HL-60 (cell line): Measurements from ENCODE around the gene ELMO1.

Experiments used
- DNase-seq, 2 experiments: peaks; one replicate each; pipeline ENCODE4 v3.0.0-alpha.2; 2010 to 2020; ENCODE audit warnings: low read depth in 1 of 2, low spot score in 1 of 2
- H3K27ac ChIP-seq: fragments of 250-450 bp; sonication (Bioruptor Pico); replicated peaks from 2 replicates; pipeline ENCODE4 v1.5.1; 2020; ENCODE audit warnings: mild to moderate bottlenecking, moderate library complexity
- H3K27me3 ChIP-seq: fragments of 250-450 bp; sonication (Bioruptor Pico); 2 replicates; pipeline ENCODE4 v1.5.1; 2021; ENCODE audit warnings: mild to moderate bottlenecking, moderate library complexity; ENCODE audit not compliant: insufficient read depth, poor library complexity, severe bottlenecking
- H3K4me3 ChIP-seq: replicated peaks from 2 replicates; pipeline ENCODE4 v1.5.1; 2011; ENCODE audit warnings: mild to moderate bottlenecking, control low read depth, low read length; ENCODE audit not compliant: insufficient read depth
- GABPA ChIP-seq: IDR thresholded peaks from 2 replicates; pipeline ENCODE4 v1.6.1; 2012; ENCODE audit warnings: low read depth
- POLR2AphosphoS5 ChIP-seq: IDR thresholded peaks from 2 replicates; pipeline ENCODE4 v1.6.1; 2012; ENCODE audit warnings: low read depth
- SPI1 ChIP-seq: IDR thresholded peaks from 2 replicates; pipeline ENCODE4 v1.6.1; 2012; ENCODE audit warnings: low read depth, mild to moderate bottlenecking, borderline replicate concordance
- TF ChIP-seq, protein P1 (sequence below): IDR thresholded peaks from 2 replicates; pipeline ENCODE4 v1.6.1; 2012; ENCODE audit warnings: low read depth; ENCODE audit not compliant: insufficient replicate concordance
- TF ChIP-seq, protein P2 (sequence below): IDR thresholded peaks from one replicate; pipeline ENCODE4 v1.5.1; 2011; ENCODE audit warnings: low read length, control low read depth, inconsistent platforms; ENCODE audit not compliant: insufficient read depth

ELMO1 gene

DNA sequence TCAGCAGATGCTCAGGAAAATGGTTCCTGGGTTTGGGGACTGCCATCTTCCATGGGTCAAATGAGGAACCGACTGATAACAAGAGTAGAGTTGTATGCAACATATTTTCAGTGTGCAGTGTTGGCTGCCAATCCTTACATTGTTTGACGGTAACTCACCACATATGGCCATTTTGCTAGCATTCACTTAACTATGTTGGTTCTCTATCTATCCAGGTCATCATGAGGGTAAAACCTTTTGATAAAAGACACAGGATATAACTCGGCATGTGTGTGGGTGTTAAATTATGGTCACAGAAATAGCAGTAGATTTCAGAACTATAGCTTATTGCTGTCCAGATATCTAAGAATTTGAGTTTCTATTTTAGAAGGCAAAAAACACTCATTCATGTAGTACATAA lies 583.6 kb downstream of the ELMO1 start:
- Histone ChIP-seq H3K27me3 (no peaks in the 10 kb centered on the region), H3K27ac (no peak overlapping the region), H3K4me3 (no peak overlapping the region)
- TF ChIP-seq, protein P1, sequence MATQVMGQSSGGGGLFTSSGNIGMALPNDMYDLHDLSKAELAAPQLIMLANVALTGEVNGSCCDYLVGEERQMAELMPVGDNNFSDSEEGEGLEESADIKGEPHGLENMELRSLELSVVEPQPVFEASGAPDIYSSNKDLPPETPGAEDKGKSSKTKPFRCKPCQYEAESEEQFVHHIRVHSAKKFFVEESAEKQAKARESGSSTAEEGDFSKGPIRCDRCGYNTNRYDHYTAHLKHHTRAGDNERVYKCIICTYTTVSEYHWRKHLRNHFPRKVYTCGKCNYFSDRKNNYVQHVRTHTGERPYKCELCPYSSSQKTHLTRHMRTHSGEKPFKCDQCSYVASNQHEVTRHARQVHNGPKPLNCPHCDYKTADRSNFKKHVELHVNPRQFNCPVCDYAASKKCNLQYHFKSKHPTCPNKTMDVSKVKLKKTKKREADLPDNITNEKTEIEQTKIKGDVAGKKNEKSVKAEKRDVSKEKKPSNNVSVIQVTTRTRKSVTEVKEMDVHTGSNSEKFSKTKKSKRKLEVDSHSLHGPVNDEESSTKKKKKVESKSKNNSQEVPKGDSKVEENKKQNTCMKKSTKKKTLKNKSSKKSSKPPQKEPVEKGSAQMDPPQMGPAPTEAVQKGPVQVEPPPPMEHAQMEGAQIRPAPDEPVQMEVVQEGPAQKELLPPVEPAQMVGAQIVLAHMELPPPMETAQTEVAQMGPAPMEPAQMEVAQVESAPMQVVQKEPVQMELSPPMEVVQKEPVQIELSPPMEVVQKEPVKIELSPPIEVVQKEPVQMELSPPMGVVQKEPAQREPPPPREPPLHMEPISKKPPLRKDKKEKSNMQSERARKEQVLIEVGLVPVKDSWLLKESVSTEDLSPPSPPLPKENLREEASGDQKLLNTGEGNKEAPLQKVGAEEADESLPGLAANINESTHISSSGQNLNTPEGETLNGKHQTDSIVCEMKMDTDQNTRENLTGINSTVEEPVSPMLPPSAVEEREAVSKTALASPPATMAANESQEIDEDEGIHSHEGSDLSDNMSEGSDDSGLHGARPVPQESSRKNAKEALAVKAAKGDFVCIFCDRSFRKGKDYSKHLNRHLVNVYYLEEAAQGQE: no peak
- TF ChIP-seq, protein P2, sequence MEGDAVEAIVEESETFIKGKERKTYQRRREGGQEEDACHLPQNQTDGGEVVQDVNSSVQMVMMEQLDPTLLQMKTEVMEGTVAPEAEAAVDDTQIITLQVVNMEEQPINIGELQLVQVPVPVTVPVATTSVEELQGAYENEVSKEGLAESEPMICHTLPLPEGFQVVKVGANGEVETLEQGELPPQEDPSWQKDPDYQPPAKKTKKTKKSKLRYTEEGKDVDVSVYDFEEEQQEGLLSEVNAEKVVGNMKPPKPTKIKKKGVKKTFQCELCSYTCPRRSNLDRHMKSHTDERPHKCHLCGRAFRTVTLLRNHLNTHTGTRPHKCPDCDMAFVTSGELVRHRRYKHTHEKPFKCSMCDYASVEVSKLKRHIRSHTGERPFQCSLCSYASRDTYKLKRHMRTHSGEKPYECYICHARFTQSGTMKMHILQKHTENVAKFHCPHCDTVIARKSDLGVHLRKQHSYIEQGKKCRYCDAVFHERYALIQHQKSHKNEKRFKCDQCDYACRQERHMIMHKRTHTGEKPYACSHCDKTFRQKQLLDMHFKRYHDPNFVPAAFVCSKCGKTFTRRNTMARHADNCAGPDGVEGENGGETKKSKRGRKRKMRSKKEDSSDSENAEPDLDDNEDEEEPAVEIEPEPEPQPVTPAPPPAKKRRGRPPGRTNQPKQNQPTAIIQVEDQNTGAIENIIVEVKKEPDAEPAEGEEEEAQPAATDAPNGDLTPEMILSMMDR: no peak
- DNase-seq: no peak

DNA sequence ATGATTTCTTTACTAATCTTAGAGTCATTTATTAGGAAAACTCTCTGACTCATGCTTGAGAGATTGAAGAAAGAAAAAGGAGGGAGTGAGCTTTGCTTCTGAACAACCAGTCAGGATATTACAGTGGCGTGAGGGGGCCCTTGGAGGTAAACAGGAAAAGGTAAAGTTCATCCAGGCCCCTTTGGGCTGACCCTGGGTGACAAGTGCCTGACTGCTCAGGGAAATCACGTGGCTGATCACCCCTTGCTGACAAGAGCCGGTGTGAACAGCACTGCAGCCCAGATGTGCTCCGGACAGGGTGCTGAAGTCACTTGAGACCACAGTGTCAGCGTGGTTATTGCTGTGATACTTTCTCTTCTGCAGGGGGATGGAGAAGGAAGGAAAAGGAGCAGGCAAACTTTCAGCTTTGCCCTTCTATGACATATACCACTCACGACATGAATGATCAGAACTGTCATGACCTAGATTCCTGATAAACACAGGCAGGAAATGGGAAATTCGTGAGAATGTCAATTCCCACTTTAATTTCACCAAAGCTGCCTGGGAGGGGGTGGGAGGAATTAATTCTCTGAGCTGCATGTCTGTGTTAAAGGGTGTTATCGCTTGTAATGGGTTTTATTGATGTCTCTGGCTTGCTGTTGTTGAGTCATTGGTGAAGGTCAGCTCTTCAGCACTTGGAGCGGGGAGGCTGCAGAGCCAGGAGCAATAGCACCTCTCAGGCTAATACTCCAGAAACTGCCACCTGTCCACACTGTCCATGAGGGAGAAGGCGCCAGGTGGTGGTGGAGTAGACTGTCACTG lies 584.6 kb downstream of the ELMO1 start:
- TF ChIP-seq SPI1: no peak
- TF ChIP-seq, protein P2: no peak
- TF ChIP-seq GABPA: no peak
- TF ChIP-seq, protein P1: no peak
- TF ChIP-seq POLR2AphosphoS5: no peak
- no peak overlapping the region for H3K27ac ChIP-seq
- H3K27me3 ChIP-seq: no peaks in the 10 kb centered on the region
- no peak for DNase-seq
- no peak overlapping the region for H3K4me3 ChIP-seq

DNA sequence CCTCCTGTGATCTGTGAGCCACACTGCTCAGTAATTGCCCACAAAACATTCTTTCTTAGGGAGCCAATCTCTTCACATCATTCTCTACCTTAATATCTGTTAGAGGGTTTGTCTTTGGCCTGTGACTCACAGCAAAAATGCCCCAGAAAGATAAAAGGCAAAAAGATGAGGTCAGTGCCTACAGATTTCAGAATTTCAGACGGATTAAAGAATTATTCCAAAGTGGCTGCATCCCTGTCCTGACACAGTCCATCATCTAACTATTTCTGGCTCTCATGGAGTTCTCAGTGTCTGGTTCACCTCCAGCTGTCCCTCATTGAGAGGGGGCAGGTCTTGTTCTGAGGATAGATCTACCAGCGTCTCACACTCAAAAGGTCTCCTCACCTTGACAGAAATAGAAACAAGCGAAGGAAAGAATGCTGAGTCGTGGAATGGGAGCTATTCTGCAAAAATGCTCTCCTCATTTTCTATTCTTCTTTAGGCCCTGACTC lies 585.8 kb downstream of the ELMO1 start:
- TF ChIP-seq, protein P1: no peak
- TF ChIP-seq POLR2AphosphoS5: no peak
- TF ChIP-seq, protein P2: no peak
- no peak for TF ChIP-seq SPI1
- TF ChIP-seq GABPA: no peak
- DNase-seq: no peak
- no peaks in the 10 kb centered on the region for H3K27me3 ChIP-seq
- no peak overlapping the region for H3K4me3 ChIP-seq
- H3K27ac ChIP-seq: no peak overlapping the region
